ENCODE data around the gene DPM1. TPM values are rescaled to one million over a fixed set of nuclear protein-coding genes. Genes with fewer than 3 reads are reported as not detected.

DPM1 gene
- total RNA-seq, 1 experiment from 2014 or later = 164 TPM

Other genes with a start within 250 kb of the DPM1 start
- 2.3 and 2.8 TPM in 2 replicates for gene PARD6B, start 227.0 kb downstream of the DPM1 start, total RNA-seq (2014; rRNA removed; shearing (Covaris generic))
- 5.3 and 5.8 TPM in 2 replicates for gene BCAS4, start 163.5 kb downstream of the DPM1 start, total RNA-seq (2014; rRNA removed; shearing (Covaris generic))
- 43.5 and 47.5 TPM in 2 replicates for gene ADNP, start 27.1 kb downstream of the DPM1 start, total RNA-seq (2014; rRNA removed; shearing (Covaris generic))
- gene MOCS3, start 286 bp upstream of the DPM1 start, total RNA-seq (2014; rRNA removed; shearing (Covaris generic)) = 14.8 and 15.1 TPM in 2 replicates
- 7.4 and 9.3 TPM in 2 replicates for gene KCNG1, start 64.6 kb upstream of the DPM1 start, total RNA-seq (2014; rRNA removed; shearing (Covaris generic))